K562 (cell line): ENCODE data around the gene FAAP100. TPM values are rescaled to one million over a fixed set of nuclear protein-coding genes. Genes with fewer than 3 reads are reported as not detected.
A peak's percentile ranks its signal among the peaks of the same experiment; 100 is the strongest.

Experiments
- ATAC-seq: fragments of 200-7000 bp; cut with Tn5 transposase; 3 replicates; pipeline ENCODE4 v1.9.1; 2020; ENCODE audit warnings: moderate library complexity
- BruUV-seq: library from RNA; stranded (reverse); fragments of 400-500 nt; replicated peaks from 2 replicates; lab custom pipeline; 2021; lab: Mats Ljungman, UMichigan
- CTCF ChIA-PET: fragments of 300-600 bp; formaldehyde crosslinking; extraction: SDS; loops from one replicate; lab custom pipeline; 2021; ENCODE audit warnings: low intra/inter-chr PET ratio; lab: Yijun Ruan, JAX
- POLR2A ChIA-PET: fragments of 300-600, 350-650 bp; sonication (Branson Sonifier 250); formaldehyde crosslinking; extraction: SDS; loops from one replicate; lab custom pipeline; 2021; ENCODE audit warnings: antibody characterized with exemption, inconsistent platforms; lab: Yijun Ruan, JAX
- DNase-seq, 4 experiments: peaks; one replicate each; pipeline versions ENCODE4 v3.0.0 to v3.0.0-alpha.2; 2011 to 2018; ENCODE audit warnings: low spot score in 3 of 4, mixed read lengths in 3 of 4; ENCODE audit errors: extremely low read depth in 1 of 4
- FAIRE-seq: peaks from 2 replicates; lab custom pipeline; 2011; peaks lifted over from hg19 to GRCh38; lab: Jason Lieb, UNC
- H2AFZ ChIP-seq: 2 replicates; pipeline ENCODE4 v1.6.0; 2011; ENCODE audit warnings: low read depth, low read length, control low read depth, inconsistent platforms
- H3K27ac ChIP-seq: fragments of 200-600 bp; 3 replicates; pipeline ENCODE4 v1.8.0; 2011; ENCODE audit warnings: low read depth, mild to moderate bottlenecking, control low read depth, inconsistent platforms, low read length, moderate library complexity, mixed read lengths; ENCODE audit errors: extremely low read depth
- H3K27me3 ChIP-seq, 2 experiments: fragments of 300-600 bp in 1 of 2; 2 replicates in 1 of 2; 3 replicates in 1 of 2; pipeline versions ENCODE4 v1.6.0 to v1.8.0; 2011; ENCODE audit warnings: inconsistent platforms in 2 of 2, low read length in 2 of 2, mild to moderate bottlenecking in 1 of 2, mixed read lengths in 1 of 2, moderate library complexity in 1 of 2; ENCODE audit not compliant: control insufficient read depth in 2 of 2, insufficient read depth in 2 of 2
- H3K36me3 ChIP-seq: fragments of 300-600 bp; 3 replicates; pipeline ENCODE4 v1.8.0; 2011; ENCODE audit warnings: mild to moderate bottlenecking, low read length, inconsistent platforms; ENCODE audit not compliant: control insufficient read depth, insufficient read depth
- H3K4me1 ChIP-seq, 2 experiments: fragments of 200-600 bp in 1 of 2; replicated peaks in 1 of 2; 2 replicates in 1 of 2; 3 replicates in 1 of 2; pipeline versions ENCODE4 v1.5.1 to v1.8.0; 2011; ENCODE audit warnings: inconsistent platforms in 2 of 2, low read length in 2 of 2, mild to moderate bottlenecking in 1 of 2, mixed read lengths in 1 of 2, moderate library complexity in 1 of 2; ENCODE audit not compliant: control insufficient read depth in 2 of 2, insufficient read depth in 2 of 2
- H3K4me2 ChIP-seq: 2 replicates; pipeline ENCODE4 v1.6.1; 2011; ENCODE audit warnings: low read length, control low read depth, inconsistent platforms, mixed read lengths; ENCODE audit not compliant: insufficient read depth
- H3K4me3 ChIP-seq: fragments of 200-600 bp; sonication (generic), shearing (Covaris generic); 2 replicates; pipeline ENCODE4 v1.5.1; 2016; ENCODE audit warnings: control low read depth, inconsistent platforms
- H3K79me2 ChIP-seq: fragments of 200-600 bp; 3 replicates; pipeline ENCODE4 v1.8.0; 2011; ENCODE audit warnings: low read length, inconsistent platforms; ENCODE audit not compliant: control insufficient read depth, insufficient read depth
- H3K9ac ChIP-seq, 2 experiments: 2 replicates each; pipeline versions ENCODE4 v1.6.0 to v1.6.1; 2011; ENCODE audit warnings: low read depth in 2 of 2, low read length in 2 of 2, control low read depth in 1 of 2, inconsistent platforms in 1 of 2, mild to moderate bottlenecking in 1 of 2, mixed read lengths in 1 of 2; ENCODE audit not compliant: insufficient read depth in 1 of 2
- H3K9me1 ChIP-seq: one replicate; pipeline ENCODE4 v1.6.0; 2011; ENCODE audit warnings: inconsistent platforms, mild to moderate bottlenecking, low read length, moderate library complexity; ENCODE audit not compliant: control insufficient read depth, insufficient read depth
- H3K9me3 ChIP-seq: replicated peaks from 2 replicates; pipeline ENCODE4 v1.5.1; 2011; ENCODE audit warnings: low read depth, low read length, inconsistent platforms; ENCODE audit not compliant: control insufficient read depth, insufficient read depth
- H4K20me1 ChIP-seq: replicated peaks from 2 replicates; pipeline ENCODE4 v1.6.1; 2011; ENCODE audit warnings: low read length, inconsistent platforms, mixed read lengths; ENCODE audit not compliant: control insufficient read depth, insufficient read depth
- ASH1L ChIP-seq: fragments of 450-650 bp; IDR thresholded peaks from 2 replicates; pipeline ENCODE4 v1.6.1; 2018; ENCODE audit warnings: borderline replicate concordance, mild to moderate bottlenecking, low read depth; ENCODE audit not compliant: partially characterized antibody
- BRF2 ChIP-seq: IDR thresholded peaks from 3 replicates; pipeline ENCODE4 v1.6.1; 2011; ENCODE audit warnings: borderline replicate concordance, mild to moderate bottlenecking; ENCODE audit not compliant: insufficient read length, insufficient read depth
- CBX1 ChIP-seq: sonication (generic); IDR thresholded peaks from 2 replicates; pipeline ENCODE4 v1.6.1; 2016; ENCODE audit warnings: antibody characterized with exemption, low read depth, mild to moderate bottlenecking
- CCNT2 ChIP-seq: IDR thresholded peaks from 2 replicates; pipeline ENCODE4 v1.6.1; 2011; ENCODE audit warnings: borderline replicate concordance, low read depth, mild to moderate bottlenecking, moderate library complexity, mixed read lengths, low read length; ENCODE audit not compliant: insufficient read length; ENCODE audit errors: extremely low read depth
- CHD4 ChIP-seq: fragments of 200-600 bp; sonication (generic); IDR thresholded peaks from 3 replicates; pipeline ENCODE4 v1.6.1; 2012; ENCODE audit warnings: low read depth, mild to moderate bottlenecking, mixed read lengths, low read length, inconsistent platforms; ENCODE audit not compliant: insufficient read depth, insufficient replicate concordance, poor library complexity, severe bottlenecking
- KLF13 ChIP-seq: fragments of 450-650 bp; IDR thresholded peaks from 2 replicates; pipeline ENCODE4 v1.6.1; 2016; ENCODE audit warnings: missing genetic modification characterization, low read depth, mild to moderate bottlenecking, missing compliant biosample characterization, moderate library complexity, borderline replicate concordance
- MAX ChIP-seq: sonication (generic); formaldehyde crosslinking; IDR thresholded peaks from 2 replicates; pipeline ENCODE4 v1.9.0; 2022; ENCODE audit warnings: mild to moderate bottlenecking, missing genetic modification reagents
- NR1H2 ChIP-seq: sonication (generic); formaldehyde crosslinking; IDR thresholded peaks from 2 replicates; pipeline ENCODE4 v1.4.0; 2020; ENCODE audit warnings: mild to moderate bottlenecking, missing genetic modification reagents
- PML ChIP-seq: IDR thresholded peaks from 2 replicates; pipeline ENCODE4 v1.6.1; 2012; ENCODE audit warnings: low read length, inconsistent platforms
- POLR2G ChIP-seq: fragments of 200-400 bp; formaldehyde crosslinking; IDR thresholded peaks from 2 replicates; pipeline ENCODE4 v1.6.1; 2017; ENCODE audit warnings: low read depth, mild to moderate bottlenecking, antibody characterized with exemption, low read length, moderate library complexity
- SRSF7 ChIP-seq: fragments of 200-400 bp; formaldehyde crosslinking; optimal IDR thresholded peaks from 2 replicates; pipeline ENCODE3; 2017; ENCODE audit warnings: mild to moderate bottlenecking, low read depth, low read length
- ZFX ChIP-seq: sonication (generic); formaldehyde crosslinking; IDR thresholded peaks from 2 replicates; pipeline ENCODE4 v1.8.0; 2022; ENCODE audit warnings: mild to moderate bottlenecking, missing genetic modification reagents, moderate library complexity
- ZNF143 ChIP-seq: sonication (generic); formaldehyde crosslinking; IDR thresholded peaks from 2 replicates; pipeline ENCODE4 v1.9.0; 2022; ENCODE audit warnings: mild to moderate bottlenecking, missing genetic modification reagents
- ZNF274 ChIP-seq: IDR thresholded peaks from 2 replicates; pipeline ENCODE4 v1.6.1; 2011; ENCODE audit warnings: low read depth, mild to moderate bottlenecking, low read length, moderate library complexity, borderline replicate concordance
- ZNF584 ChIP-seq: fragments of 200-800 bp; sonication (Bioruptor generic); IDR thresholded peaks from 2 replicates; pipeline ENCODE4 v1.6.1; 2016; ENCODE audit warnings: low read depth, mild to moderate bottlenecking, missing genetic modification characterization, missing compliant biosample characterization
- ZNF644 ChIP-seq: fragments of 200-800 bp; sonication (Bioruptor generic); IDR thresholded peaks from 2 replicates; pipeline ENCODE4 v1.6.1; 2016; ENCODE audit warnings: low read depth, missing genetic modification characterization, missing compliant biosample characterization
- ZNF740 ChIP-seq, 3 experiments: fragments of 200-800 bp in 1 of 3; sonication (Bioruptor generic) in 1 of 3; sonication (generic) in 1 of 3; formaldehyde crosslinking in 1 of 3; IDR thresholded peaks; 2 replicates each; pipeline versions ENCODE4 v1.6.1 to v1.8.0; 2016 to 2022; ENCODE audit warnings: mild to moderate bottlenecking in 2 of 3, missing compliant biosample characterization in 2 of 3, missing genetic modification characterization in 2 of 3, missing genetic modification reagents in 1 of 3
- ZNF764 ChIP-seq: fragments of 250-450 bp; sonication (Bioruptor Pico); IDR thresholded peaks from 2 replicates; pipeline ENCODE4 v1.4.0; 2020; ENCODE audit warnings: low read depth, mild to moderate bottlenecking, moderate library complexity
- WGBS: fragments of 100-300 bp; shearing (Covaris generic); methylation state at CpG from one replicate; pipeline ENCODE4 v1.1.6; 2016; ENCODE audit warnings: low coverage, mixed read lengths; ENCODE audit not compliant: insufficient coverage; ENCODE audit errors: missing lambda C conversion rate; 5-methylcytosine and 5-hydroxymethylcytosine counted together
- in situ Hi-C: fragments of 300-500 bp; cut with MboI; formaldehyde crosslinking; loops from 4 replicates; pipeline ENCODE4 v1.15.0; 2018; ENCODE audit warnings: inconsistent platforms, mixed read lengths
- intact Hi-C: fragments of 100-400 bp; cut with micrococcal nuclease; formaldehyde crosslinking; loops from 2 replicates; pipeline ENCODE4 v1.14.2; 2022
- polyA plus RNA-seq, 8 experiments: library from polyadenylated mRNA; depleted of rRNA in 4 of 8; stranded (reverse) in 5 of 8; unstranded in 3 of 8; fragments of >200 nt; fragmentation: Nextera tagmentation in 2 of 8; fragmentation: Illumina TruSeq in 1 of 8; extraction: Ambion mirVana in 2 of 8; extraction: Trizol in 1 of 8; gene quantifications; 2 replicates each; pipeline versions ENCODE4 v1.2.1 to v1.2.3, GENCODE V29; 2011 to 2014; ENCODE audit warnings: inconsistent platforms in 1 of 8, missing spikeins in 1 of 8
- total RNA-seq, 7 experiments: library from RNA; depleted of rRNA in 6 of 7; stranded (reverse); fragments of >200 nt in 6 of 7; fragmentation: Illumina TruSeq in 2 of 7; extraction: Trizol in 2 of 7; gene quantifications; 2 replicates each; pipeline versions ENCODE4 v1.2.1 to v1.2.3, GENCODE V29; 2011 to 2021; ENCODE audit warnings: low replicate concordance in 1 of 7

Gene FAAP100
- total and polyA plus RNA-seq, 9 of the 15 experiments (the other 6 are each of a cell fraction or from before 2014, with no cell fraction given), result 0.31 to 51.2 (median 12.6) TPM

- peaks cover 8% of the 10 kb centered on the region for H3K79me2 ChIP-seq
- POLR2A ChIA-PET, result interaction anchor here (0.5 to 2.7 kb wide), 6 partner anchors 12 to 85 kb away, joined by 3 to 16 read pairs (median 5); partner anchors contain the start of gene ACTG1
- H3K9me1 ChIP-seq, result no peaks in the 10 kb centered on the region
- BruUV-seq, result TSS peak; percentile 44
- no peaks in the 10 kb centered on the region for H3K27me3 ChIP-seq
- H3K36me3 ChIP-seq, result peaks cover 57% of the 10 kb centered on the region; the same call in 2 of the 3 replicates
- no peak overlapping the region for H2AFZ ChIP-seq
- peaks cover 12% of the 10 kb centered on the region; the same call in 1 of the 2 replicates for H4K20me1 ChIP-seq
- no peak overlapping the region for H3K4me2 ChIP-seq
- intact Hi-C loops (no loop called here), in situ Hi-C loops (no loop called here)
- H3K9ac ChIP-seq, result peak overlapping the region in 1 of 2 experiments; percentile 54; a peak in 2 of 4 replicates
- DNase-seq (no peak), FAIRE-seq (no peak), ATAC-seq (no peak)
- no peak overlapping the region for H3K4me3 ChIP-seq
- peak overlapping the region; percentile 29; the same call in 2 of the 3 replicates for H3K27ac ChIP-seq
- peaks cover 21 to 55% of the 10 kb centered on the region in 2 experiments for H3K4me1 ChIP-seq
- CTCF ChIA-PET, result no interaction called here
- no peaks in the 10 kb centered on the region for H3K9me3 ChIP-seq
- 92% methylated on average over 6 of the region's 6 CpGs for WGBS
- 0 out of 2 replicates have a peak, but pooled peaks have one; percentile 16 for TF ChIP-seq PML
- TF ChIP-seq ZNF143 (CRISPR knock-in tag), result no peak
- TF ChIP-seq ZNF740 (CRISPR knock-in tag; IDR thresholded peaks at IDR 0.05), result 0 out of 2 replicates have a peak, but pooled peaks have one; percentile 17
- no peak for TF ChIP-seq ZNF740 (tag; IDR thresholded peaks at IDR 0.05)
- TF ChIP-seq CBX1, result no peak
- no peak for TF ChIP-seq ZNF764 (CRISPR knock-in tag)
- TF ChIP-seq POLR2G, result peak; percentile 41; the same call in 1 of the 2 replicates
- no peak for TF ChIP-seq CCNT2
- no peak for TF ChIP-seq ASH1L
- no peak for TF ChIP-seq BRF2
- TF ChIP-seq NR1H2, result no peak
- no peak for TF ChIP-seq ZNF644
- no peak for TF ChIP-seq ZNF274
- no peak for TF ChIP-seq ZNF584 (CRISPR knock-in tag)
- no peak for TF ChIP-seq ZFX (CRISPR knock-in tag)
- TF ChIP-seq SRSF7, result no peak
- TF ChIP-seq CHD4, result no peak
- TF ChIP-seq KLF13 (tag), result no peak
- TF ChIP-seq MAX (CRISPR knock-in tag), result no peak
These were observed 4.7 kb upstream of the FAAP100 start for GRCh38 chr17:81556863-81557262.
